Stimulated activated CD4-positive, alpha-beta T cell treated with anti-CD3 and anti-CD28 coated beads, TNF-alpha, amount 100 ng/mL, for 1 hour (primary cell): Measurements from ENCODE around the gene AP4M1.

Experiments used
- DNase-seq, 3 donors: peaks; one replicate each; pipeline ENCODE4 v3.0.0-alpha.2; 2020; ENCODE audit warnings: low read depth in 3 of 3, low spot score in 1 of 3

AP4M1 gene

GRCh38 chr7:100107125-100107737 lies 5.8 kb downstream of the AP4M1 start:
- DNase-seq, result no peak

- no peak for DNase-seq
These were observed 6.4 kb downstream of the AP4M1 start for GRCh38 chr7:100107890-100108289.

- no peak for DNase-seq
These were observed 8.2 kb downstream of the AP4M1 start for GRCh38 chr7:100109521-100110163.

- DNase-seq, result no peak
These were observed 9.7 kb downstream of the AP4M1 start for GRCh38 chr7:100111156-100111555.

GRCh38 chr7:100111914-100112313 lies 10.5 kb downstream of the AP4M1 start:
- DNase-seq, result no peak

GRCh38 chr7:100115026-100115425 lies 13.6 kb downstream of the AP4M1 start:
- no peak for DNase-seq

GRCh38 chr7:100118388-100119071 lies 17.1 kb downstream of the AP4M1 start:
- no peak for DNase-seq

GRCh38 chr7:100119072-100119969 lies 17.9 kb downstream of the AP4M1 start, which contains the start of the genes CNPY4 and TAF6:
TSS of gene CNPY4 (plus strand) at chr7:100119634. CDS start at chr7:100119745, 111 bp downstream.
TSS of gene TAF6 (minus strand) at chr7:100119358. CDS start at chr7:100114209, 5,149 bp downstream.
- peak; percentile 88 to 93 (median 91) for DNase-seq

GRCh38 chr7:100119970-100120732 lies 18.7 kb downstream of the AP4M1 start:
- DNase-seq, result peak; percentile 29 to 49 (median 39)

- no peak for DNase-seq
These were observed 19.2 kb downstream of the AP4M1 start for GRCh38 chr7:100120733-100121036.

- DNase-seq, result no peak
These were observed 20.6 kb downstream of the AP4M1 start for GRCh38 chr7:100122067-100122466.

- no peak for DNase-seq
These were observed 21.1 kb downstream of the AP4M1 start for GRCh38 chr7:100122568-100122967.

GRCh38 chr7:100124301-100125230 lies 23.1 kb downstream of the AP4M1 start:
- no peak for DNase-seq

GRCh38 chr7:100126239-100126930 lies 24.9 kb downstream of the AP4M1 start:
- no peak for DNase-seq

- peak; percentile 72 to 81 (median 81) for DNase-seq
These were observed 25.8 kb downstream of the AP4M1 start, which contains the start of gene MBLAC1 for GRCh38 chr7:100126931-100127865. TSS of gene MBLAC1 (plus strand) at chr7:100126967. CDS start at chr7:100127396, 429 bp downstream.

GRCh38 chr7:100127866-100128636 lies 26.6 kb downstream of the AP4M1 start:
- peak in 1 of 3 donors; percentile 9 for DNase-seq

GRCh38 chr7:100128637-100128963 lies 27.2 kb downstream of the AP4M1 start:
- DNase-seq, result no peak
